ENCODE measurements around the gene SIRPA.
A peak's percentile ranks its signal among the peaks of the same experiment; 100 is the strongest.

- TF ChIP-seq CTCF (IDR thresholded peaks at IDR 0.05; ENCODE audit: low read depth, low read length) (peak; percentile 52), EZH2phosphoT487 (IDR thresholded peaks at IDR 0.05; ENCODE audit: low read depth) (0 out of 2 replicates have a peak, but pooled peaks have one; percentile 22)
Measured at GRCh38 chr20:1870792-1871550, 24.2 kb upstream of the SIRPA start.
